Neuronal stem cell (in vitro differentiated cells): ENCODE results near the gene FEM1B.

Source experiments
- DNase-seq: peaks from one replicate; pipeline ENCODE4 v3.0.0-alpha.2; 2013; ENCODE audit warnings: low spot score
- H2AFZ ChIP-seq: one replicate; pipeline ENCODE4 v1.6.1; 2013; ENCODE audit warnings: mild to moderate bottlenecking, low read length, inconsistent platforms
- H2AK5ac ChIP-seq: 2 replicates; pipeline ENCODE4 v1.6.1; 2013; ENCODE audit warnings: low read depth, mild to moderate bottlenecking, inconsistent platforms, low read length, moderate library complexity, mixed read lengths
- H2BK120ac ChIP-seq: 2 replicates; pipeline ENCODE4 v1.6.1; 2013; ENCODE audit warnings: low read depth, mild to moderate bottlenecking, inconsistent platforms, low read length, moderate library complexity, mixed read lengths
- H2BK12ac ChIP-seq: one replicate; pipeline ENCODE4 v1.6.1; 2013; ENCODE audit warnings: low read length, inconsistent platforms
- H2BK15ac ChIP-seq: 2 replicates; pipeline ENCODE4 v1.6.1; 2013; ENCODE audit warnings: mild to moderate bottlenecking, low read length, inconsistent platforms, mixed read lengths
- H2BK5ac ChIP-seq: one replicate; pipeline ENCODE4 v1.6.1; 2013; ENCODE audit warnings: inconsistent platforms, mild to moderate bottlenecking, low read length, moderate library complexity
- H3K14ac ChIP-seq: one replicate; pipeline ENCODE4 v1.6.1; 2013; ENCODE audit warnings: low read length, inconsistent platforms
- H3K18ac ChIP-seq: 2 replicates; pipeline ENCODE4 v1.6.1; 2013; ENCODE audit warnings: low read length, inconsistent platforms
- H3K23ac ChIP-seq: 2 replicates; pipeline ENCODE4 v1.6.1; 2013; ENCODE audit warnings: low read depth, mild to moderate bottlenecking, mixed read lengths, low read length, inconsistent platforms; ENCODE audit not compliant: poor library complexity
- H3K27ac ChIP-seq: replicated peaks from 3 replicates; pipeline ENCODE4 v1.5.1; 2013; ENCODE audit warnings: low read length, inconsistent platforms
- H3K27me3 ChIP-seq, 3 experiments: 2 replicates each; pipeline ENCODE4 v1.6.1; 2013; ENCODE audit warnings: low read length in 3 of 3, mild to moderate bottlenecking in 2 of 3, inconsistent platforms in 1 of 3, low read depth in 1 of 3, mixed read lengths in 1 of 3, moderate library complexity in 1 of 3; ENCODE audit not compliant: control insufficient read depth in 3 of 3, insufficient read depth in 3 of 3
- H3K36me3 ChIP-seq, 2 donors: replicated peaks in 1 of 2; 2 replicates each; pipeline ENCODE4 v1.6.1; 2013; ENCODE audit warnings: low read length in 2 of 2; ENCODE audit not compliant: control insufficient read depth in 2 of 2, insufficient read depth in 2 of 2
- H3K4ac ChIP-seq: 2 replicates; pipeline ENCODE4 v1.6.1; 2013; ENCODE audit warnings: inconsistent platforms, mild to moderate bottlenecking, low read length, moderate library complexity
- H3K4me1 ChIP-seq, 2 donors: 1 replicate in 1 of 2; 2 replicates in 1 of 2; pipeline ENCODE4 v1.6.1; 2013; ENCODE audit warnings: low read length in 2 of 2, low read depth in 1 of 2; ENCODE audit not compliant: control insufficient read depth in 2 of 2, insufficient read depth in 1 of 2
- H3K4me2 ChIP-seq: one replicate; pipeline ENCODE4 v1.6.1; 2013; ENCODE audit warnings: mild to moderate bottlenecking, low read length, inconsistent platforms; ENCODE audit not compliant: insufficient read depth, poor library complexity, severe bottlenecking
- H3K4me3 ChIP-seq, 2 donors: 2 replicates each; pipeline ENCODE4 v1.5.1; 2013; ENCODE audit warnings: low read length in 2 of 2, mild to moderate bottlenecking in 2 of 2, inconsistent platforms in 1 of 2, moderate library complexity in 1 of 2
- H3K79me1 ChIP-seq: one replicate; pipeline ENCODE4 v1.6.1; 2013; ENCODE audit warnings: low read depth, mild to moderate bottlenecking, inconsistent platforms, low read length, moderate library complexity
- H3K9ac ChIP-seq: one replicate; pipeline ENCODE4 v1.6.1; 2013; ENCODE audit warnings: mild to moderate bottlenecking, low read depth, low read length, inconsistent platforms; ENCODE audit not compliant: poor library complexity
- H3K9me3 ChIP-seq, 2 donors: replicated peaks in 1 of 2; 2 replicates each; pipeline versions ENCODE3 to v1.6.1; 2013; ENCODE audit warnings: low read length in 2 of 2, mild to moderate bottlenecking in 2 of 2, inconsistent platforms in 1 of 2, low read depth in 1 of 2, mixed read lengths in 1 of 2, moderate library complexity in 1 of 2; ENCODE audit not compliant: control insufficient read depth in 2 of 2, insufficient read depth in 1 of 2
- H4K8ac ChIP-seq: one replicate; pipeline ENCODE4 v1.6.1; 2013; ENCODE audit warnings: low read depth, mild to moderate bottlenecking, inconsistent platforms, low read length, moderate library complexity
- H4K91ac ChIP-seq: one replicate; pipeline ENCODE4 v1.6.1; 2013; ENCODE audit warnings: low read length, low read depth, mild to moderate bottlenecking, inconsistent platforms; ENCODE audit not compliant: poor library complexity
- WGBS, 2 donors: extraction: QIAGEN DNeasy Blood & Tissue Kit; methylation state at CpG; one replicate each; pipeline ENCODE4 v1.1.7; 2013; ENCODE audit warnings: missing lambda C conversion rate in 2 of 2, mixed read lengths in 1 of 2; ENCODE audit not compliant: insufficient read length in 2 of 2, insufficient replicate concordance in 1 of 2; ENCODE audit errors: extremely low coverage in 2 of 2; 5-methylcytosine and 5-hydroxymethylcytosine counted together

FEM1B gene

DNA sequence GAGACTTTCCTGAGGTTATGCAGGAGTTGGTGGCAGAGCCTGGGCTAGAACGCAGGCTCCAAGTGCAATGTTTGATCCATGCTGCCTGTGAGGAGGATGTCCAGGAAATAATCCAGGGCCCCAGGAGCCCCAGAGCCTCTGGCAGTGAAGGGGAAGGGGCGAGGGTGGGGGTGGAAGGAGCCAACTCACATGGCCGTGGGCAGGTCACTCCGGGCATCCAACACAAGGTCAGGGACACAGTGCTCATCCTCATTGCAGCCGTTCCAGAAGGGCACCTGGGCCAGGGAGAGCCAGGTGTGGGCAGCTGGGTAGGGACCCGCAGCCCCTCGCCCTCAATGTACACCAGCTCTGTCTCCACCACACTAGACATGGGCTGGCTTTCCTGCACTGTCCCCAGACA lies 43.7 kb downstream of the FEM1B start:
- Histone ChIP-seq H3K36me3 (no peaks in the 10 kb centered on the region), H3K27ac (no peak overlapping the region), H3K4ac (no peak overlapping the region), H3K4me1 (peaks cover 0 to 13% of the 10 kb centered on the region in 2 donors), H3K4me2 (no peak overlapping the region), H2BK120ac (no peak overlapping the region), H3K79me1 (no peaks in the 10 kb centered on the region), H3K9ac (peak overlapping the region; percentile 7), H3K4me3 (no peak overlapping the region), H2AK5ac (peak overlapping the region; percentile 32), H4K8ac (no peak overlapping the region), H3K9me3 (no peaks in the 10 kb centered on the region), H3K23ac (peak overlapping the region; percentile 34), H4K91ac (peak overlapping the region; percentile 49), H3K18ac (peak overlapping the region; percentile 71), H3K14ac (peak overlapping the region; percentile 82), H2BK15ac (no peak overlapping the region), H2AFZ (no peak overlapping the region), H2BK5ac (no peak overlapping the region), H2BK12ac (no peak overlapping the region), H3K27me3 (peaks cover 0 to 48% (median 0%) of the 10 kb centered on the region in 3 experiments)
- WGBS, 2 donors = no CpG with 5 or more reads among the region's 7 CpGs
- DNase-seq = no peak

DNA sequence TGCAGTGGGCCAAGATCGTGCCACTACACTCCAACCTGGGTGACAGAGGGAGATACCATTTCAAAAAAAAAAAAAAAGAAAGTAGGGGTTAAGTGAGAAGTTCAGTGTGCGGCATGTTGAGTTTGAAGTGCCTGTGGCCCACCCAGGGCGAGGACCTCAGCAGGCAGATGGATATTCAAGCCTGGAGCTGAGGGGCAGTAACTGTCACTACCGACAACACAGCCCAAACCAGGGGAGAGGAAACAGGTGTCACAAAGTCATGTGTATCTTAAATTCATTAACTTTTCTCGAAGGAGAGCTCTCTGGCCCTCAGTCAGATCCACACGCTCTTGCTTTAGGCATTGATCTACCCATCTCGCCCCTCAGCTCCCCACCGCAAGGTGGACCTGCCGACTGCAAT lies 45.3 kb downstream of the FEM1B start:
- WGBS, 2 donors = no CpG with 5 or more reads among the region's 9 CpGs
- no peak for DNase-seq

DNA sequence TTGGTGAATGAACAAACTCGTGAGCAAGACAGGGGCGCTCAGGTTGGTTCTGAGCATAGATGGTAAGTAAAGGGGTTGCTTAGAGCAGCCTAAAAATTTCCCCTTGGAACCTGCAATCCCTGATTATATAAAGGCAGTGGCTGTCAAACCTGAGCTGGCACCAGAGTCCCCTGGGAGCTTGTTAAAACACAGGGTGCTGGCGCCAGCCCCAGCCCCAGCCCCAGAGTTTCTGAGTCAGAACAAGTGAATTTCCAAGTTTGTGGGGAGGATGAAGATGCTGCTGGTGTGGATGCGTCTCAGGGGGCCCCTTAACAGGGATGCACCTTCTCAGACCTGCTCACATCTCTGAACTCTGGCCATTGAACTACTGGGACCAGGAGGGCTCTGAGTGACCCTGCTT lies 48.2 kb downstream of the FEM1B start:
- H2BK5ac ChIP-seq = no peak overlapping the region
- H2BK12ac ChIP-seq = no peak overlapping the region
- H3K4ac ChIP-seq = no peak overlapping the region
- H3K14ac ChIP-seq = no peak overlapping the region
- no peak overlapping the region for H3K4me2 ChIP-seq
- no peak overlapping the region for H3K4me3 ChIP-seq
- H3K79me1 ChIP-seq = no peaks in the 10 kb centered on the region
- H3K4me1 ChIP-seq = peaks cover 3 to 18% of the 10 kb centered on the region in 2 donors
- no CpG with 5 or more reads among the region's 4 CpGs for WGBS, 2 donors
- no peak overlapping the region for H3K27ac ChIP-seq
- H4K91ac ChIP-seq = no peak overlapping the region
- H2AK5ac ChIP-seq = no peak overlapping the region
- no peaks in the 10 kb centered on the region for H3K9me3 ChIP-seq
- H2BK15ac ChIP-seq = no peak overlapping the region
- no peak overlapping the region for H4K8ac ChIP-seq
- no peak overlapping the region for H2BK120ac ChIP-seq
- no peak overlapping the region for H3K23ac ChIP-seq
- DNase-seq = no peak
- H3K27me3 ChIP-seq = peaks cover 0 to 54% (median 2%) of the 10 kb centered on the region in 3 experiments
- no peaks in the 10 kb centered on the region for H3K36me3 ChIP-seq
- no peak overlapping the region for H3K9ac ChIP-seq
- no peak overlapping the region for H2AFZ ChIP-seq
- no peak overlapping the region for H3K18ac ChIP-seq

More for the DNA sequence above, 45.3 kb downstream of the FEM1B start:
- peaks cover 0 to 12% of the 10 kb centered on the region in 2 donors for H3K4me1 ChIP-seq
- H3K9me3 ChIP-seq = no peaks in the 10 kb centered on the region
- no peak overlapping the region for H3K4ac ChIP-seq
- H3K9ac ChIP-seq = no peak overlapping the region
- no peak overlapping the region for H3K23ac ChIP-seq
- no peaks in the 10 kb centered on the region for H3K36me3 ChIP-seq
- no peak overlapping the region for H2BK12ac ChIP-seq
- no peak overlapping the region for H3K14ac ChIP-seq
- no peak overlapping the region for H2BK15ac ChIP-seq
- H3K4me3 ChIP-seq = no peak overlapping the region
- H3K27me3 ChIP-seq = peaks cover 0 to 51% (median 0%) of the 10 kb centered on the region in 3 experiments
- H2AK5ac ChIP-seq = no peak overlapping the region
- H3K27ac ChIP-seq = no peak overlapping the region
- no peak overlapping the region for H3K18ac ChIP-seq
- no peak overlapping the region for H2BK5ac ChIP-seq
- H4K8ac ChIP-seq = no peak overlapping the region
- H2AFZ ChIP-seq = no peak overlapping the region
- no peak overlapping the region for H4K91ac ChIP-seq
- no peak overlapping the region for H3K4me2 ChIP-seq
- H3K79me1 ChIP-seq = no peaks in the 10 kb centered on the region
- no peak overlapping the region for H2BK120ac ChIP-seq

DNA sequence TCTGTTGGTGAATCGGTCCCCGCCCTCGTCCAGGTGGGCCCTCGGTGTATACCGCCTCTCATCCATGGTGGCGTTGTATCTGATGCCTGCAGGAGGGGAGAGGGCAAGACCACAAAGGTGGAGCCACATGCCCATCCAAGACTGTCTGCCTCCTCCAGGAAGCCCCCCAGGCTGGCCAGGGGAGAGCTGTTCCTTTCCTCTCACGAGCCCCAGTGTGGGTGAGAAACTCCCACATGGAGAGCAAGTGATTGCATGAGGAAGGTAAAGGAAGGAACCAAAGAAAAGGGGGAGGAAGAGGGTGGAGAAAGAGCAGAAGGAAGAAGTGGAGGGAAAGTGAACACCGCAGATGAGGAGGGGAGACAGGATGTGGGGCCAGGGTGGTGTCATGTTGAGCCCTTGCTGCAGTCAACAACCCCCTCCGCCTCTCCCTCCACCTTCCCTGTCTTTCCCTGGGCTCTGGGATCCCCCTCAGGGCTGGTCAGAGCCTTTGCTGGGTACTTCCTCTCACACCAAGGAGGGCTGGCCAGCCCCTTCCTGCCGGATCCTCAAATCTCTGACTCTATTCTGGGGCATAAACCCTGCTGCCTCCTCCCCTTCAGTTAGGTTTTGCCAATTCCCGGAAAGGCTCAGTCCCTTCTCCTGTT lies 49.3 kb downstream of the FEM1B start:
- peaks cover 8 to 27% of the 10 kb centered on the region in 2 donors for H3K4me1 ChIP-seq
- no peaks in the 10 kb centered on the region for H3K36me3 ChIP-seq
- H3K4me2 ChIP-seq = no peak overlapping the region
- H3K27ac ChIP-seq = no peak overlapping the region
- no peak overlapping the region for H3K9ac ChIP-seq
- no peaks in the 10 kb centered on the region for H3K79me1 ChIP-seq
- no peak overlapping the region for H3K14ac ChIP-seq
- H4K91ac ChIP-seq = no peak overlapping the region
- no peak overlapping the region for H2AK5ac ChIP-seq
- DNase-seq = no peak
- WGBS, 2 donors = no CpG with 5 or more reads among the region's 11 CpGs
- no peaks in the 10 kb centered on the region for H3K9me3 ChIP-seq
- no peak overlapping the region for H4K8ac ChIP-seq
- no peak overlapping the region for H3K23ac ChIP-seq
- no peak overlapping the region for H2BK12ac ChIP-seq
- H3K27me3 ChIP-seq = peaks cover 0 to 47% (median 2%) of the 10 kb centered on the region in 3 experiments
- H3K18ac ChIP-seq = peak overlapping the region; percentile 21
- H3K4me3 ChIP-seq = no peak overlapping the region
- peak overlapping the region; percentile 24 for H3K4ac ChIP-seq
- H2BK15ac ChIP-seq = peak overlapping the region; percentile 42
- peak overlapping the region; percentile 36 for H2BK120ac ChIP-seq
- H2AFZ ChIP-seq = peak overlapping the region; percentile 10
- no peak overlapping the region for H2BK5ac ChIP-seq
